Stimulated activated CD8-positive, alpha-beta memory T cell treated with anti-CD3 and anti-CD28 coated beads, Interleukin-4, amount 100 ng/mL, for 4 hours (primary cell): ENCODE results near the gene ADAMTS2.

Experiments used
- DNase-seq, 2 donors: peaks; one replicate each; pipeline ENCODE4 v3.0.0-alpha.2; 2020; ENCODE audit warnings: low read depth in 2 of 2, low spot score in 1 of 2

ADAMTS2 gene

DNA sequence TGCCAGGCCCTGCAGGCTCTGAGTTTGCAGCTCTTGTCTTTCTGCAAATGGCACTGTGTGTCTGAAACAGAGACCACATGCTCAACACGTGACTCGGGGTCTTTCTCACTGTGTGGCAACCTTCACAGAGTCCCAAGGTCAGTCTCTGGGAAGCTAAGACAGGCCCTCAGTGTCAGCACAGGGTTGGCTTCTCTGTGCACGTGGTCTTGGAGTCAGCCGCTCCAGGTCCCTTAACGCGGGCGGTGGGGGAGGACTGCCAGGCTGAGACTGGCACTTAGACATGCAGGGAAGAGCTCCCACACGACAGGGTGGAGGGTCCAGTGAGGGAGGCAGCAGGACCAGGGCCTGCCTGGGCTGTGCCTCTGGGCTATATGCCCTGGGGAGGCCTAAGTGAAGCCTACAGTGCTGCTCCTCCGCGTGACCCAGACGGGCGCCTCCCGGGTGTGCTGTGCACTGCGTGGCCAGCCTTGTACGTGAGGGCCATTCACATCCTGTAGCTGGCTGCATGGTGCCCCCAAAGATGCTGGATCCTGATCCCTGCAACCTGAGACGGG is 76.8 kb downstream of the ADAMTS2 start:
- no peak for DNase-seq

DNA sequence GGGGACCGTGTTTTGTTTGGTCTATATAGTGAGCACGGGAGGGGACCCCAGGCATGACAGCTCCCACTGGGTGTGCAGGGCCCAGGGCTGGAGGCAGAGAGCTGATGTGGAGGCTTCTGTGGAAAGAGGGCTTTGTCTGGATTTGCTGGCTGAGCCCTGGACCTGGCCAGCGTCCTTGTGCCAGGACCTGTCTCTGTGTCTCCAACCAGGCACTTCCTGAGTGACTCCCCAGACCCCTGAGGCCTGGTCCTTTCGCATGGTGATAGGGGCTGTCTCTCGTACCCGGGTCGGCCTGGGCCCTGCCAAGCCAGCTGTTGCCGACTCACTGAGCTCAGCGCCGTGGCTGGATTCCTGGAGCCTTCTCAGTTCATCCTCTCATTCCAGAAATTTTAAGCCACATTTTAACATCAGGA is 77.6 kb downstream of the ADAMTS2 start:
- no peak for DNase-seq

DNA sequence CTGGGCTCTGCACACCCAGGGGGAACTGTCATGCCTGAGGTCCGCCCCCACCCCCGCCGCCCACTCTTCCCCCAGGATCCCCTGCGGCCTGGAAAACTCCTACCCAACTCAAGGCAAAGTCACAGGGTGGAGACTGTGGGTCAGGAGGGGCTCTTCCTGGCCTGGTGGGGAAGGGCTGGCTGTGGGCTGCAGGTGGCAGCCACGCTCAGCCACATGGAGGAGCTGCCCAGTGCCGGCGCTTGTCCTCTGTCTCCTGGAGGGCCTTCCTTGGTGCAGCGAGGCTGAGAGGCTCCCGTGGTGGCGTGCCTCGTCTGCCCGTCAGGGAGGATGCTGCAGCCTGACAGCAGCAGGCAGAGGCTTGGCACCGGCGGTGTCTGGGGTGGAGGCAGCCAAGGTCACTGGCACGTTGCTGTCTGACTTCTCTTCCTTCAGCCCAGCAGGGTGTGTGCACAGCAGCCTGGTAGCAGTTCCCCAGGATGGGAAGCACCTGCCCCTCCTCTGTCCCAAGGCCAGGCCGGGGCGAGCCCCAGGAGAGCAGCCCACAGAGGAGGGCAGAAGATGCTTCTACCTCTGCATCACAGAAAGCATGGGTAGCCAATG is 78.1 kb downstream of the ADAMTS2 start:
- DNase-seq, result no peak

DNA sequence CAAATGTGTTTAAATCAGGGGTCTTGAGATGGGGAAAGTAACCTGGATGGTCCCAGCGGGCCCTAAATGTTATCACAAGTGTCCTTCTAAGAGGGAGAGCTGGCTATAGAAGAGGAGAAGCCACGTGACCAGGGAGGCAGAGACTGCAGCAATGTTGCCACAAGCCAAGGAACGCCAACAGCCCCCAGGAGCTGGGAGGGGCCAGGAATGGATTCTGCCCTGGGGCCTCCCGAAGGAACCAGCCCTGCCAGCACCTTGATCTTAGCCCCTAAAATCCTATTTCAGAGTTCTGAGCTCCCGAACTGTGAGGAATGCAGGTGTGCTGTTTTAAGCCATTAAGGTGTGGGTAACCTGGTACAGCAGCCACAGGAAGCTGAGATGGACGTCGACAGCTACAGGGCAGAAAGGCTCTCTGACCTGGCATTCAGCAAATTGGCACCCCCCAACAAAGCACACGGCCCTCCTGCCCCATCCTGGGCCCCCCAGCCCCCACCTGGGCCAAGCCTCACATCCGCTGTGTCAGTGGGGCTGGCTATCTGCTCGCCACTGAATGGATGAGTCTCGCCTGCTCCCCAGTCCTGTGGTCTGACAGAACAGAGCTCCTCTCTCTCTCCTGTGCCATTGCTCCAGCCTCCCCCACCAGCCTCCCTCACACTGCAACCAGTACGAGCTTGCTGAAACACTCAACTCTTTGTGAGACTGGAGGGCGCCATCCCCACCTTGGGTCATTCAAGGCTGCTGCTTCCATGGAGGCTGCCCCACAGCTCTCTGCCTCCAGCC is 78.8 kb downstream of the ADAMTS2 start:
- no peak for DNase-seq

DNA sequence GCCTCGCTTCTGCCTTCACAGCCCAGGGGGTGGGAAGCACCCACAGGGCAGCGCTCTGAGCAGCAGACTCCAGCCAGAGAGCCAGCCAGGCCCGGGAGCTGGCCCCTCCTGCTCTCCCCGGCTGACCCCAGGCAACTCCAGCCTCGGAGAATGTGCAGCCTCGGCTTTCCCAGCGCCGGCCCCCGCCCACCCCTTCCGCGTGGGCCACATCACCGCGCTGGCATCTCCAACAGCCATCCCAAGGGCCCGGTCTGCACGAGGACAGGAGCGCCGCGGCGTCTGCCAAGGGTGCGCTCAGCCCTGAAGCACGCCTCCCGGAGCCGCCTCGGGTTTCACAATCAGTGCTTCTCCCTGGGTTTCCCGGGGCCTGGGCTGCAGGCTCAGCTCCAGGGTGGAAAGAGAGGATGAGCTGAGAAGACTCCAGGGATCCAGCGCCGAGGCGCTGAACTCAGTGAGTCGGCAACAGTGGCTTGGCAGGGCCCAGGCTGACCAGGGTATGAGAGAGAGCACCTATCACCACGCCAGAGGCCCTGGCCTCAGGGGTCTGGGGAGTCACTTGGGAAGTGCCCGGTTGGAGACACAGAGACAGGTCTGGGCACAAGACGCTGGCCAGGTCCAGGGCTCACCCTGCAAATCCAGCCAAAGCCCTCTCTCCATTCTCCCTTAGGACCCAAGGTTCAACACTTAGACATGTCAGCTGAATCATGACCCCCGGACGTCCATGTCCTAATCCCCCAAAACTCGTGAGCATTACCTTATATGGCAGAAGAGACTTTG is 79.6 kb downstream of the ADAMTS2 start:
- no peak for DNase-seq

DNA sequence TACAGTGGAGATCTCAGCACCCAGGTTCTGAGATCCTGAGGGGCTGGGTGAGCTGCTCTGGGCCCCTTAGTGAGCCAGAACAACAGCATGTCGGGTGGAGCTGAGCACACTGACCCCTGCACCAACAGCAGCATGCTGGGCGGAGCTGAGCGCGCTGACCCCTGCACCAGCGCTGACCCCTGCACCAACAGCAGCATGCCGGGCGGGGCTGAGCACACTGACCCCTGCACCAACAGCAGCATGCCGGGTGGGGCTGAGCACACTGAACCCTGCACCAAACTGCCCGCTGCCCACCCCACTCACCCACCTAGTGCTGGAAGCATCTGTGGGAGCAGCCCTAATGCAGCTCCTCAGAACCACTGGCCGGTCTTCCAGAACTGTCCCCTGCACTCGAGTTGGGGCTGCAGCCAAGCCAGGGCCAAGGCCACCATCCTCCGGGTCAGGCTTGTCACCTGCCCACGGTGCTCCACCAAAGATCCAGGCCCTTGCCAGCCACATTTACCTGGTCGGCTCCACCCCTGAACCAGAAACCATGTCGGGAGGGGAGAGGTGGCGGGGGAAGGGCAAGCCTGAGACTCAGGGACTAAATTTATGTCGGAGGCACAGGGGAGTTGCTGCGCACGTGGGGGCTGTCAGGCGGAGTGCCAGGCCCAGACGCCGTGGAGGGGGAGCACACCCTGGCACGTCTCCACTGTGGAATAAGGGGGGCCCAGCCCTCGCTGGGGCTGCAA is 80.3 kb downstream of the ADAMTS2 start:
- DNase-seq, result no peak

DNA sequence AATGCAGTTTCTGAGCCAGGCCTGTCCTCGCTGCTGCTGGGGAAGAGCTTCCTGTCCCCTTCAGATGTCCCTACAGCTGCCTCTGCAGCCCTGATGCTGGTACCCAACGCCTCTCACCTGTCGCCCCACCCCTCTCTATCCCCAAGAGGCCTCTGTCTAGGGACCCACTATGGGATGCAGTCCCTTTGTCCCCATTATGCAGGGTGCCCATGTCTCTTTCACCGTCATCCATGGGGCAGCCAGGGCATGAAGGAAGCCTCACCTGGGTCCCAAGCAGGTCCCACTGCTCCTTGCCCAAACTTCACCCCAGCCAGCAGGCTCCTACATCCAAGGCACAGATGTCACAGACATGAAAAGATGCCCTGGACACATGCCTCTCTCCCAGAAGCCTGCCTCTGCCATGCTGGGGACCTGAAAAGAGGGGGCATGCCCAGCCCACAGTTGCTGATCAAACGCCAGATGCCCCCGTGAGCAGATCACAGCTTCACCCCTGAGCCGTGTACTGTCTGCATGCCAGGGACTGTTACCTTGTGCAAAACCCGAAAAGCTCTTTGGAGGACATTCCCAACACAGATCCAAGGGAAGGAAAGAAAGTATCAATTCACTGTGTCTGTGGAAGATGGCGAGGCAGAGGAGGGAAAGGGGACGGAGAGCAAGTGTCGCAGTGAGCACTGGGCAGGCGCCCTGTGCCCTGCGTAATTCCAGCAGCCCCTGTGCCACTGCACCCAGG is 81.0 kb downstream of the ADAMTS2 start:
- no peak for DNase-seq

DNA sequence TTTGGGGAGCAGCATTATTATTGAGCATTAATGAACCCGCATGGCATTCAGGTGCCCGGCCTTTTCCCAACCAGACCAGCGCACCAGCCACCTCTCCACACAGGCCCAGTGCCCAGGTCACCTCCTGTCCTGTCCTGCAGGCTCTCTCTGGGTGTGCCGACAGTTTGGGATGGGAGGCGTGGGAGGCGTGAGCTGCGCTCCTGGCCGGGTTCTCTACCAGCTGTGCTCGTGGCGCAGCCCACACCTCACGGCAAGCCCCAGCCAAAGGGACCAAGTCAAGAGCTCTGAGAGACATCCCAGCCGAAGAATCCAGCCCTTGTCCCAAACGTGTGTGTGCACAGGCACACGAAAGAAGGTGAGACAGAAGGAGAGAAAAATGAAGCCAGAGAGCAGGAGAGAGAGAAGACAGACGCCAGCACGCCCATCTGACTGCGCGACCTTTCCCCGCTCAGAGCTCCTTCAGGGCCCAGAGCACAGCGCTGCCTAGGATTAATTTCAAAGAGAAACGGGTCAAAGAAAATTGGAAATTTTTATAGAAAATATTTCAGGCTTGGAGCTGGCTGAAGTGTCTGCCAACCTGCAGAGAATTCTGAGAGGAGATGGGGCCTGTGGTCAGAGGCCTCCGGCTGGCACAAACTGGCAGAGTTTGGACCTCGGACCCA is 81.7 kb downstream of the ADAMTS2 start:
- DNase-seq, result no peak

DNA sequence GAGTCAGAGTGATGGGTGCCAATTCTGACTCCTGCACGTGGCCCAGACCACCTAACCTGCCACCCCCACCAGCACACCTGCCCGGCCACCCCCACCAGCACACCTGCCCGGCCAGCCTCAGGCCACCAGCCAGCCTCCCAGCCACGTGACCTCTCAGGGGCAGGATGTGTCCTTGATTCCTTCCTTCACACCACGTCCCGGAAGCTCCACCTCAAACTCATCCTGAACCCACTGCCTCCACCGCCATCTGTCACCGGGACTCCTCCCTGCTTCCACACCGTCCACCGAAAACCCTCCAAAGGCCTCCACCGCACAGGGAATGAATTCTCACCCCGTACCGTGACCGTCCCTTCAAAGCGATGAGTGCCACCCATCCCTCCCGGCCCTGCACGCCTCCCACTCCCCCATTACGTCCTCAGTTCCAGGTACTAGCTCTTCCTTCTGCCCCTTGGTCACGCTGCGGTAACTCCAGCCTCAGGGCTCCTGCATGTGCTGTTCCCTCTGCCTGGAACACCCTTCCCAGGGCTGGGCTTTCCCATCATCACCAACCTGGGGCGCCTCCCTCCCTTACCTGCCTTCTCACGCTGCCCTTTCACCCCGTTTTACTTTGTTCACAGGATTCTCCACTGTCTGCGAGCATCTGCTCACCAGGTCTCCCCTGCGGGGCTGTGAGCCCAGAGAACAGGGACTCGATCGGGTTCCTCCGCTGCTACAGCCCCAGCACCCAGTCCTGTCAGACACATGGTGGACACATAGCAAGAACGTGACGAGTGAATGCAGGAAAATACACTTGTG is 82.9 kb downstream of the ADAMTS2 start:
- no peak for DNase-seq

DNA sequence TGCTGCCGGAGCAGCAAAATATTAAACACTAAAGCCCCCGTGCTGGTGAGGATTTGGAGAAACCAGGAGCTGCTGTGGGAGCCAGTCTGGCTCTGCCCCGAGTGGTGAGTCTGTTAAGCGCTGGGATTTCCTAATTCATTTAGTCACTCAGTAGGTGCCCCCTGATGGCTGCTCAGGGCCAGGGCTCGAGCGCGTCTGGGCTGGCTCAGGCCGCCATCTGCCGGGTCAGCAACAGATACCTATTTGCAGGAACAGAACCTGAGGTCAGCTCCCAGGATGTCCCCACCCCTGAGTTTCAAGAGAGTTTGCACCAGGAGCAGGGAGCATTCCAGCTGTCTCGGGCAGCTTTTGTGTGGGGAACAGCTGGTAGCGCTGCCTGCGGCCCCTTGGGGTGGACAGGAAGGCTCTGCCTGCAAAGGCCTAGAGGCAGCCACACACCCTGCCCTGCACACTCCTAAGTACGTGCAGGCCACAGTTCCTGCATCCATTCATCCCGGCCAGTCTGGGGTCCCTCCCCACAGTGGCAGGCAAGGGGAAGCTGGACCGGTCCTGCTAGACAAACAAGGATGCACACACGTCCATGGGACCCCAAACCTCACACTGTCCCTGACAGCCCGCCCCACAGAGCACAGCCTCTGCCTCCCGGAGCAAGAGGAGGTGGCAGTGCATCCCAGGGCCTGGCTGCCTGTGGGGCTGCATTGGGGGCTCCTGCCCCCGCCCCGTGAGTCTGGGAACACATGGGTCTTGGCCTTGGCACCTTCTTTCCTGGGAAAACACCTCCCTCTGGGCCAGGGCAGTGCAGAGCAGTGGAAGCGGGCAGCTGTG is 83.7 kb downstream of the ADAMTS2 start:
- DNase-seq, result no peak

DNA sequence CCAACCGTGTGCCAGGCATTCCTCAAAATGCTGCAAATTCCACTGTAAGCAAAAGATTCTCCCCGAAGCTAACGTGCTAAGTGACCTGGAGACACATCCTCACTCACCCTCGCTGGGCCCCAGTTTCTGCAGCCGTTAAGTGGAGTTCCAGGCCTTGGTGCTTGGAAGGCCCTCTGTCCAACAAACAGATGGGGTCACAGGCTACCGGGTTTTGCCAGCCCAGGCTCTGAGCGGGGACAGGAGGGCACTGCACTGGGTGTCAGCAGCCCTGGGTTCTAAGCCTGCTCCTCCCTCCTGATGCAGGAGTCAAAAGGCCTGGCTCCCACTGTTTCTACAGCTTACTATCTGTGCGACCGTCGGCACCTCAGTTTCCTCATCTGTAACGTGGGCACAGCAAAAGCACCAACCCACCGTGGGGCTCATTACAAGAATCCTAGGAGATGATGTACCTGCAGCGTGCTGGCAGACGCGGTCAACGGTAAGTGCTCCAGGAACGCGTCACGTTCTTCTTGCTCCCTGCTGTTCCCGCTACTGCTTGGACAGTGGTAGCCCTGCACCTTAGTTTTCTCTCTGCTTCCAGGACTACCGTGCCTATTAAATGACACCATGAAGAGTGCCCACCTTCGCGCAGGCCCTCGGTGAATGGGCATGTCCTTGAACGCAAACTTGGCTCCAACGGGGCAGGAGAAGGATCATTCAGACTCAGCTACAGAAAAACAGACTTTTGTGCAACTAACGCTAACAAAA is 84.8 kb downstream of the ADAMTS2 start:
- no peak for DNase-seq

DNA sequence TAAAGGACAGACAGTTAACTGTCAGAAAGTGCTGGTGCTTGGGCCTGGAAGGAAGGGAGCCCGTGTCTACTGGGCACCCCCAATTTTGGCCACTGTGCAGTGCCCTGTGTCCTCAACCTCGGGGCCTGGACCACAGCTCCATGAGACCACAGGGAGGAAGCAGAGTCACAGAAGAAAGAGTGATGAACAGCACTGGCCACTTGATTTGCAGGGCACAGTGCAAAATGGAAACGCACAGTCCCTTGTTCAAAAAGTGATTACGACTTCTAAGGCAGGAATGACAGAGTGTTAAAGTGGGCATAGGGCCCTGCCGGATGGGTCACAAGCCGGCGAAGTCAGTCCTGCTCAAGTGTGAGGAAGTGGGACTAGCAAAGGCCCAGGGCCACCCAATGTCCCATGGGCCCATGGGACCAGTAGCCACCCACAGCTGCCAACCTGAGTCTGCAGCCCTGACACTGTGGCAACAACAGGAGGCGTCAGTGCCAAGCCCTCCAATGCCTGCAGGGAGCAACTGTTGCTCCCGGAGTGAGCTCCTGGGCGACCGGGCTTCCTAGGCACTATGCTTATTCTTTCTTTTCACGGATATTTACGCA is 85.4 kb downstream of the ADAMTS2 start:
- DNase-seq, result no peak

DNA sequence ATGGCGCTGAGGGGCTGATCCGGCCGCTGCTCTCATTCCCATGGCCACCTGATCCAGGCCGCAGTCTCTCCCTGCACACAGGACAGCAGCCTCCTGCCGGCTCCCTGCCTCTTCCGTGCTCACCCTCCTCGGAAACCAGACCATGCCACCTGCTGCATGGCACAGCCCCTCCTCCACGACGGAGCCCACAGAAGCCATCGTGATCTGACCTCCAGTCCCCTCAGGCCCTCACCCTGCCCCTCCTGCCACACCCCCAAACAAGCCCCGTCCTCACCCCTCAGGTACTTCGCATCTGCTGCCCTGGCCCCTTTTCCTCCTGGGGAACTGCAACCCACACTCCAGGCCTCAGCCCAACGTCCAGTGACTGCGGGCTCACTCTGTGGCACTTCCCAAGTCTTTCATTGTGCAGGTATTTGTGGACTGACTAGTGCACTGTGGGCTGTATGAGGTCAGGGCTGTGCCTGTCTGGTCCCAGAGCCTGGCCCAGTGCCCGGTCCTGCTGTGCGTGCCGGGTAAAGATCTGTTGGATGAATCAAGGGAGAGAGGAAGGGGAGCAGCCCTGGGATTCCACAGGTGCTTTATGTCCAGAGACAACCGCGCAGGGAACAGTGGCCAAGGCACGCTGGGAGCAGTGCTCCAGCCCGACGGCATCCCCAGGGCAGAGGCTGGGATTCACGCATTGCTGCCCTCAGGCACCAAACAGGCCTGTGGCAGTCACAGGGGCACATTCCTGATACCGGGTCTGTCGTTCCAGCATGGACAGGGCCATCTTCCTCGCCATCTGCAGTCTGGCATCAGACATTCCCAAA is 86.1 kb downstream of the ADAMTS2 start:
- no peak for DNase-seq

DNA sequence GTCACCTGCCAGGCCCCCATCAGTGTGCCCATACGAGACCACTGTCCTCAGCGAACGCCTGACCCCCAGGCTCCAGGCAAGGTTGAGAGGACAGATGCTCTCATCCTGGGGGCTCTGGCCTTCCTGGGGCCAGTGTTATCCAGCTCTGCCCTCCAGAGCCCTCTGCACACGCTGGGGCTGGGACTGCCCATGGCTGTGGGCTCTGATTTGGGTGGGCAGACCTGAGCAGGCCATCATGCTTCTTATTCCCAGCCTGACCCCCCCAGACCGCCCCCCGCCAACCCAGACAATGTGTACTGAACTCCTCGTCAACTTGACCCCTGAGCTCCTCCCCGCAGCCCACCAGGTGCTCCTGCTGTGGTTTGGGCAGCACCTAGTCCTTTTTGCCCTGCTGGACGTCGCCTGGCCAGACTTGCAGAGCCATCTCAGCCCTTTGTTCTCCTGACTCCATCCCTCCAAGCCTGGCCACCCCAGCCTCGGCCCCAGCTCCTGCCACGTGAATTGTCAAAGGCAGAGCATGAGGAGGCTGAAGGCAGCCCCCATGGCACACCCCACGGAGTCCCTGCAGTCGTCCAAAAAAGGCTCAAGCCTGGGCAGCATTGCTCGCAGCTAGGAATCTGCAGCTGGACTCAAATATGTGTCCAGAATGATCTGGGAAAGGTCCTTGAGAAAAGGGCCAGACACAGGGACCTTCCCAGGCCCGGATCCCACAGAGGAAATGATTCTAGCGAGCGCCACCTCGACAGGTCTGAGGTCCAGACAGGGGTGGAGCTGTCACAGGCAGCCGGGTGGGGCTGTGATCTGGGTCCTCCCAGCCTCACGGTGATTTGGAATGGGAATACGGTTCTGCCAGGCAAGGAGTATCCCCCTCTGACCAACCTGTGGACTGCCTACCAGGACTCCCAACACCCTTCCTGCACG is 87.0 kb downstream of the ADAMTS2 start:
- DNase-seq, result no peak

DNA sequence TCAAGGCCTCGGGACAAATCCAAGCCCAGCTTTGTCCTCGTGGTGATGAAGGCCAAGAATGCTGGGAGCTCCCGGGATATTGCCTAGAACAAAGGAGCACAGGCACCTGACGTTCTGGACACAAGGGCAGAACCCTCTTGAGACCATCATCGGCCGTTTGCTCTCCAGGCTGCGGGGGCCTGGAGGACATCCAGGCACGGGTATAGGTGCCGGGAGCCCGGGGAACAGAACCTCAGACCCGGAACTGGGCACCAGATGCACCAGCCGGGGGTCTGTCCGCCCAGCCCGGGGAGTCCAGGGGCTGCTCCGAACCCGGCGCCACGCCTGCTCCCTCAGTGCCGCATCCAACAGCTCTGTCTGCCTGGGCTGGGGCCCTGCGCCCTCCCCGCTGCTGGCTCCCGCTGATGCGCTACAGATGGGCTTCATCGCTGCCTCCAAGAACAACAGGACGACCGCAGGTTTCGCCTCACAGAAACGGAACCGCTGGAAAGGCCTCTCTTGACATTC is 88.0 kb downstream of the ADAMTS2 start:
- no peak for DNase-seq
